ENCODE results near the gene SH2B3. TPM values are rescaled to one million over a fixed set of nuclear protein-coding genes. Genes with fewer than 3 reads are reported as not detected.
A peak's percentile ranks its signal among the peaks of the same experiment; 100 is the strongest.

Gene SH2B3
- total and polyA plus RNA-seq, 2 experiments from 2014 or later, result 8.1 to 59.3 TPM

GRCh38 chr12:111443586-111443985, 37.9 kb downstream of the SH2B3 start (continued):
- TF ChIP-seq REST (IDR thresholded peaks at IDR 0.05; ENCODE audit: unreplicated experiment) (no peak), CTCF (conservative IDR thresholded peaks at IDR 0.05; ENCODE audit: low read depth in 2 of 2) (no peak), CREB1 (CRISPR knock-in tag; IDR thresholded peaks at IDR 0.05; ENCODE audit: low read depth) (no peak), ETS1 (IDR thresholded peaks at IDR 0.05) (no peak), EZH2 (IDR thresholded peaks at IDR 0.05; ENCODE audit: low read depth, unreplicated experiment) (no peak), JUNB (IDR thresholded peaks at IDR 0.05; ENCODE audit: unreplicated experiment) (no peak)

- peaks cover 35% of the 10 kb centered on the region for H3K27me3 Mint-ChIP-seq (ENCODE audit: insufficient read depth, low read depth, poor library complexity)
- peaks cover 36% of the 10 kb centered on the region for H3K4me1 Mint-ChIP-seq
- Histone ChIP-seq H3K4me2 (no peak overlapping the region), H2AFZ (no peak overlapping the region), H4K20me1 (replicated peaks; ENCODE audit: insufficient read depth) (peaks cover 25% of the 10 kb centered on the region), H3K27me3 (ENCODE audit: insufficient read depth) (no peaks in the 10 kb centered on the region), H3K4me3 (no peak overlapping the region), H3K9me2 (ENCODE audit: insufficient read depth) (no peaks in the 10 kb centered on the region), H3K79me2 (replicated peaks; ENCODE audit: insufficient read depth) (peaks cover 40% of the 10 kb centered on the region), H3K36me3 (ENCODE audit: insufficient read depth) (peaks cover 15% of the 10 kb centered on the region; the same call in 1 of the 2 replicates), H3K4me1 (ENCODE audit: insufficient read depth) (peaks cover 7% of the 10 kb centered on the region), H3F3A (replicated peaks; ENCODE audit: low read depth) (peaks cover 30% of the 10 kb centered on the region), H3K27ac (ENCODE audit: low read depth) (peak overlapping the region; percentile 84; the same call in 1 of the 2 replicates)
- peaks cover 49% of the 10 kb centered on the region for H3K36me3 Mint-ChIP-seq (ENCODE audit: low read depth)
- ATAC-seq (no peak), DNase-seq (ENCODE audit: low spot score) (no peak)
- H3K27ac Mint-ChIP-seq, result peak overlapping the region; percentile 84
- no peaks in the 10 kb centered on the region; the same call in 2 of the 3 replicates for H3K9me3 Mint-ChIP-seq
- H3K4me3 Mint-ChIP-seq, result no peak overlapping the region
- no peak for TF ChIP-seq ZNF331 (CRISPR knock-in tag; IDR thresholded peaks at IDR 0.05; ENCODE audit: low read depth)
- no peak for TF ChIP-seq POLR2AphosphoS5 (IDR thresholded peaks at IDR 0.05; ENCODE audit: low read depth)
- no peak for TF ChIP-seq ZNF114 (CRISPR knock-in tag; IDR thresholded peaks at IDR 0.05)
- no peak for TF ChIP-seq ETS1 (IDR thresholded peaks at IDR 0.05)
- TF ChIP-seq STAT1 (IDR thresholded peaks at IDR 0.05; ENCODE audit: unreplicated experiment), result no peak
- no peak for TF ChIP-seq CTCF (conservative IDR thresholded peaks at IDR 0.05; ENCODE audit: low read depth in 2 of 2)
Measured at GRCh38 chr12:111444314-111444924, 38.7 kb downstream of the SH2B3 start.

All from GM23338 (cell line).